ENCODE measurements around the gene TMEM125. TPM values are rescaled to one million over a fixed set of nuclear protein-coding genes. Genes with fewer than 3 reads are reported as not detected.

The TMEM125 gene
- polyA plus RNA-seq, 4 donors, result 13.4 to 17.1 (median 15.7) TPM

DNA sequence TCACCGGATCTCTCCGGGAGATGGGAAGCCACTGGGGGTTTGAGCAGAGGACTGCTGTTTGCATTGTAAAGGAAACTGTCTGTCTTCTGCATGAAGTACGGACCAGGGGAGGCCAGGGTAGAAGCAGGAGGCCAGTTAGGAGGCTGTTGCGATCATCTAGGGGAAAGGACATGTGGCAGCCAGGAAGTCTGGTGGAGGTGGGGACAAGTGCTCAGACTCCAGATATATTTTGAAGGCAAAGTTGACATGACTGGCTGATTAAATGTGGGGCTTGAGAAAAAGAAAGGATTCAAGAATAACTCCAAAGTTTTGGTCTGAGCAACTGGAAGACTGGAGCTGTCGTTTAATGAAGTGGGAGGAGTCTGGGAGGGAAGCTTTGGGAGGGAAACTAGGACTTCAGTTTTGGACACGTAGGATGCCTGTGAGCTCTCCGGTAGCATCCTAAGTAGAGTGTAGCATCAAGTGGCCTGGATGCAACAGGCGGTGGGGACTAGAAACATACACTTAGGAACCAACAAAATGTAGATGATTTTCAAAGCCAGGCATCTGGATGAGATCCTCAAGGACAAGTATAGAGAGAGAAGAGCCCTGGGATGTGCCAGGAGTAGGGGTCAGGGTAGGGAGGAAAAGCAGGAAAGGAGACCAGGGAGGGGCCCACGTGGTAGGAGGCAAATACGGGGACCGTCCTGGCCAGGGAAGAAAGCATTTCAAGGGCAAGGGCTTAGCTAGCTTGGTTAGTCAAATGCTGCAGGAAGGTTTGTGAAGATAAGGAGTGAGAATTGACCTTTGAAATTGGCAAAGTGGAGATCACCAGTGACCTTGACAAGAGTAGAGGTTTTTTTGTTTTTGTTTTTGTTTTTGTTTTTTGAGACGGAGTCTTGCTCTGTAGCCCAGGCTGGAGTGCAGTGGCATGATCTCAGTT lies 19.3 kb downstream of the TMEM125 start:
- no peak for DNase-seq (ENCODE audit: low read depth in 4 of 4, low spot score in 3 of 4)

DNA sequence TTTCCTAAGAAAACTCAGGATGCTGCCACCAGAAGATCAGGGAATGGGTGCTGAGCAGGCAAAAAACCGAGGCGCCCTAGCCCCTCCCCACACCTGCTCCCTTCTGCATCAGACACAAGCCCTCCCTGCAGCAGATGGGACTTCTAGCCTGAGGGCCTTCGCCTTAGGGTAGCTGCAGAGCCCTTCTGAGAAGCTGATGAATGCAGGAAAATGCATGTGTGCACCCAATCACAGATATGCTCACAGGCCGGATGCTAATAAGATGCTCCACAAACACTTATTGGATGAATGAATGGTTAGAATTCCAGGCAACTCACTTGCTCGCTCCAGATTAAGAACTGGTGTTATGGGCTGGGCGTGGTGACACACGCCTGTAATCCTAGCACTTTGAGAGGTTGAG lies 22.4 kb downstream of the TMEM125 start:
- DNase-seq (ENCODE audit: low read depth in 4 of 4, low spot score in 3 of 4), result no peak

DNA sequence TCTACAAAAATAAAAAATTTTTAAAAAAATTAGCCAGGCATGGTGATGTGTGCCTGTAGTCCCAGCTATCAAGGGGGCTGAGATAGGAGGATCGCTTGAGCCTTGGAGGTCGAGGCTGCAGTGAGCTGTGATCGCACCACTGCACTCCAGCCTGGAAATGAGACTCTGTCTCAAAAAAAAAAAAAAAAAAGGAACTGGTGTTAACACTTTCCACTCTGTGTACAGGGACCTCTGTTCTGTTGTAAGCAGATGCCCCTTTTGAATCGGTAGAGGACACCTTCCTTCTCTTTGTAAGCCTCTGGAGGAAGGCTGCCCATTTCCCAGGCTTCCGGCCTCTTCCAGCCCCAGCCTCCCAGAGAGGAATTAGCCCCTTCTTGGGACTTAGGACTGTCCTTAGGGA lies 22.9 kb downstream of the TMEM125 start:
- DNase-seq (ENCODE audit: low read depth in 4 of 4, low spot score in 3 of 4), result no peak

DNA sequence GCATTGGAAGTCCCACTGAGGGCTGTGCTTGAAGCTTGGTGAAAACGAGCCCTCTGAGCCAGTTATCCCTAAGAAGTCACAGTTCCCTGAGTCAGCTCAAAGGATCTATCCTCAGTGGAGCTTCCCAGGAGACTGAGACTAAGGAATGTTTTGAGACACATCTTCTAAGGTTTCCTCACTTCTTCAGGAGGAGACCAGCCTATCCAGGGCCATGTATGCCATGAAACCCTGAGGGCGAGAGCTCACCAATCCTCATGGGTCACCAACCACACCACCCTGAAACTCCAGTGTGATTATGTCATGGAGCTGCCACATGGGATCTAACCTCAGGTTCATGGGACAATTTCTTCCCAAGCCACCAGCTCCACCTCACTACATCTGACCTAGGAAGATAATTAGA lies 23.4 kb downstream of the TMEM125 start:
- DNase-seq (ENCODE audit: low read depth in 4 of 4, low spot score in 3 of 4), result no peak

DNA sequence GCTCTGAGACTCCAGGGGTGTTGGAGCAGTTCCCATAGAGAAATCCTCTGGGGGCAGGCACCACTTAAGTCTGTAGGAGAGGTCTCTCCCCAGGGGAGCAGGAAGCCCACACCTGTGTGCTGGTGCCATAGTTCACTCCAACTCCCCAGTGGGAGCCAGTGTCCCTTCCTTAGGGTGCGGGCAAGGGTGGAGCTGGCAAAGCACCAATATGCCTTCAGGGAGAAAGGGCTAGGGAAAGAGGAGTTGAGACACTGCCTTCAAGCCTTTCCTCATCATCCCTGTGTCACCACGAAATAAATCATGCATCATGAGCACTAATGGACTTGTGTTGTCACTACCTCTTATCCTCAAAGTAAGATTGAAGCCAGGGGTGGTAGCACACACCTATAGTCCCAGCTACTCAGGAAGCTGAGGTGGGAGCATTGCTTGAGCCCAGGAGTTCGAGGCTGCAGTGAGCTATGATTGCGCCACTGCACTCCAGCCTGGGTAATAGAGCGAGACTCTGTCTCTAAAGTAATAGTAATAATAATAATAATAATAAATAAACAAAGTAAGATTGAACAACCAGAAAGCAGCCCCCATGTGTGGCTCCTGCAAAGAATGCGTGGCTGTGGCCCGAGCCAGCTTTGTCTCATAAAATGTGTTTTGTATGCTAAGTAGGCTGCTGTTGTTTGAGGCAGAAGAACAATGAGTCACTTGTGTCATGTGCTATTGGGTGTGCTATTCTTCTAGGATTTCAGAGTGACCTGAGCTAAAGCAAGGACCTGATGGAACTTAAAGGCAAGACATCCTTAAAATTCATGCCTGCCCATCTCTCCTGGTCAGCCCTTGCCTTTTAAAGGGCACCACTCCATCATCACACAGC lies 24.3 kb downstream of the TMEM125 start:
- no peak for DNase-seq (ENCODE audit: low read depth in 4 of 4, low spot score in 3 of 4)

DNA sequence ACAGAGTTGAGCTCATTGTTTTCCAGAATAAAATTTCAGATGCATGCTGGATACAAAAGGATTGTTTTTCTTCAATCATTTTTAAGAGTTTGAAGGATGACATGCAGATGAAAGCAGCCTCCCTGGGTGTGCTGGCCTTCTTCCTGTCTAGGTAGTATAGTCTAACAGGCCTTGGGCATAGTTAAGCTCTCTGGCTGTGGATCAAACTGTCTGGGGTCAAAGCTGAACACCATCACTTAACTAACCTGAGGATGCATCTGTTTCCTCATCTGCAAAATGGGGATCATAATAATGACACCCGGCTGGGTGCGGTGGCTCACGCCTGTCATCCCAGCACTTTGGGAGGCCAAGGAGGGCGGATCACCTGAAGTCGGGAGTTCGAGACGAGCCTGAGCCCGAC lies 25.0 kb downstream of the TMEM125 start:
- no peak for DNase-seq (ENCODE audit: low read depth in 4 of 4, low spot score in 3 of 4)

DNA sequence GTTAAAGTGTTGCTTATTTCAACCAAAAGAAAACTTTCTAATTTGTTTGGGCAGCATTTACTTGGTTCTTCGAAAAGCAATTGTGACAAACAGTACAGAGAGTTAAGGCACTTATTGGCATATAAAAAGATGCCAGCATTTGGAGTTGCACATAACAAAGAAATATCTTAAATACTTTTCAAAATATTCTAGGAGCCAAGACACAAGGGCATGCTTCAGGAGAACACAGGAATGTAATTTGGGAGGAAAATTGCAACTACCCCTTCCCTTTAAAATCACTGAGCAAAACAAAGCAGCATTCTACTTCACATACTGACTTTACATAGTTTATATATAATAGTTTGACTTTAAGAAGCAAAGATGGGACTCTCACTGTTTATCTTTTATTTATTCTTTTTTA lies 26.4 kb downstream of the TMEM125 start:
- DNase-seq (ENCODE audit: low read depth in 4 of 4, low spot score in 3 of 4), result no peak

DNA sequence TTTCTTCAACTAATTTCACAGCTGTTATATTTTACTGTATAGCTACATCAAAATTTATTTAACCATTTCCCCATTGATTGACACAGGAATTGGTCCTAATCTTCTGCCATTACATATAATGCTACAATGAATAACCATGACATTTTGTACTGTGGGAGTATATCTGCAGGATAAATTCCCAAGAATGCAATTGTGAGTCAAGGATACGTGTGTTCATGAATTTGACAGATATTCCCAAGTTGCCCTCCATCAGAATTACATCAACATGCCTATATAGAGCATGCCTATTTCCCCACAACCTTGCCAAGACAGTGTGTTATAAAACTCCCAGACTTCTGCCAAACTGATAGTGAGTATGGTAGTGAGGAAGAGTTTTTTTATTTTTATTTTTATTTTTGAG lies 28.3 kb downstream of the TMEM125 start:
- DNase-seq (ENCODE audit: low read depth in 4 of 4, low spot score in 3 of 4), result no peak

DNA sequence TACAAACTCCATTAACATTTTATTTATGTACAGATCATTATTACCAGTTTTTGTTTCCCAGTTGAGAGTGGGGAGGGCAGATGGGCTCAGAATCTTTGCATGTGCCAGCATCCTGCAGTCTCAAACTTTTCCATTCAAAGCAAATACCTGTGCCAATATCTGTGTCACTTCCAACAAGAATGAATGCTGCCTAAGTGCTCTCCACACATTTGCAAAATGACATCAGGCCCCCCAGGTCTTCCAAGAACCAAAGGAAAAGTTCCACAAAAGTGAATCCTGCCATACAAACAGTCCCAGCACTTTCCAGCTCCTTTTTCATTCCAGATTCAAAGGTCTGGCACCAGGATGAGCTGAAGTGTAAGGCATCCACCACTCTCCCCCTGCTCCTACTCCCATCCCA lies 29.3 kb downstream of the TMEM125 start:
- no peak for DNase-seq (ENCODE audit: low read depth in 4 of 4, low spot score in 3 of 4)

DNA sequence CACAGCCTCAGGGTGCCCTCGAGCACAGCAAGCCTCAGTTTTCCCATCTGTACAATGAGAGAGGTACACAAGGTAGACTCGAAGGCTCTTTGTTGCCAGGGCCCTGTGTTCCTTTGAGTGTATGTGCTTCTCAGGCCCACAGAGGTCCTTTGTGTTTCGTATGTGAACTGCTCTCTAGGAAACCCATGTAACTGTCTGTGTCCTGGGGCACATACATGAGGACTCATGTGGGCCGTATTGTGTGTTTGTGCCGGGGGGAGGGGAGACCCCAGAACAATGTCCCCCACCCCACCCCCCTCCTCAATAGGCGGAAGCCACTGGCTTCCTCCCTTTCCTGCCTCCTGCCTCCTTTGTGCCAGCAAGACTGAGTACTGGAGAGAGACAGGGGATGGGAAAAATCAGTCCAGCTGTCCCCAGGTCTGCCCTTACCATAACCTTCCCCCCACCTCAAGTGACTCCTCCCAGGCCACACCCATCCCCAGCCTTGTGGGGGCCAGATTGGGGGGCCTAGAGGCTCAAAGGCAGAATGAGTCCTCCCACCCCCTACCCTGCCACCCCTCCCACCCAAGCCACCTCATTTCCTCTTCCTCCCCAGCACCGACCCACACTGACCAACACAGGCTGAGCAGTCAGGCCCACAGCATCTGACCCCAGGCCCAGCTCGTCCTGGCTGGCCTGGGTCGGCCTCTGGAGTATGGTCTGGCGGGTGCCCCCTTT lies 30.8 kb downstream of the TMEM125 start, which contains the start of gene TIE1:
Gene TIE1, plus strand, starts transcription at position 605 of the 717 bp plus-strand sequence. Its CDS starts 90 bp downstream, at position 695.
- no peak for DNase-seq (ENCODE audit: low read depth in 4 of 4, low spot score in 3 of 4)

DNA sequence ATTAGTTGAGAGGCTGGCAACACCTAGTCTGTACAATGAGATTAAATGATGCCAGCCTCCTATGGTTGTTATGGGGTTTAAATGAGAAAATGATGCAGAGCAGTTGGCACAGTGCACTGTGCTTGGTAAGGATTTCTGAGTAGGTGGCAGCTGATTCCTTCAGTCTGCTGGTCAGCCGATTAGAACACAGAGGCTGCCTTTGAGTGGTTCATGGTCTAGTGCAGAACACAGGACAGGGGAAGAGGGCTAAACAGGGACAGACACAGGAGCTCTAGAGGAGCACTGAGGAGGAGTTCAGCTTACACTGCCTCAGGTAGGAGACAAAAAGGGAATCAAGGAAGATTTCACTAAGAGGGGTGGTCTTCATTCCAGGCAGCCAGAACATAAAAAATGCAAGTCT lies 32.4 kb downstream of the TMEM125 start:
- DNase-seq (ENCODE audit: low read depth in 4 of 4, low spot score in 3 of 4), result no peak

DNA sequence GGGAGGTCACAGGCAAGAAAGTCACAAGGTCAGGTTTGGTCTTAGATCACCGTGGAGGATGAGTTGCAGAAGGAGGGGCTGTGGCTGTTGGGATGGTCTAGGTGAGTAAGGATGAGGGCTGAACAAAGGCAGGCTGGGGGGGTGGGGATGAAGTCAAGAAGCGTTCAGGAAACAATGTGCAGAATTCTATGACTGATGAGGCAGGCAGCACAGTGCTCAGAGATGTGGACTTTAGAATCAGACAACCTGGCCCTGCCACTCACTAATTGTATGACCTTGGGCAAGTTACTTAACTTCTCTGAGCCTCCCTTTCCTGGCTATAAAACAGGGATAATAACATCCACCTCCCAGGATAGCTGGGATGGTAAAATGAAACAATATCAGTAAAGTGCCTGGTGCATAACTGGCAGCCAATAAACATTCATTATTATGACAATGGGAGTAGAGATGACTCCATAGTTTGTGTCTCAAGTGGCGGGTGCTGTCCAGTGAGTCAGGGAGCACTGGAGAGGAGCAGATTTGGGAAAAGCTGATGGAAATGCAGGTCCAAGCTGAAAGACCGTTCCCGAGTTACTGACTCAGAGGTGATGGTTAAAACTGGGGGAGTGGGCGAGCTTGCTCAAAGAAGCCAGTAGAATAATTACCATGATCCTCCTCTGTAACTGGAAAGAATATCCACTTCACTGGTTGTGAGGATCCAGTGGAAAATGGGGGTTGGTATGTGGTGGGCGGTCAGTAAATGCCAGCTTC lies 33.1 kb downstream of the TMEM125 start:
- DNase-seq (ENCODE audit: low read depth in 4 of 4, low spot score in 3 of 4), result no peak

DNA sequence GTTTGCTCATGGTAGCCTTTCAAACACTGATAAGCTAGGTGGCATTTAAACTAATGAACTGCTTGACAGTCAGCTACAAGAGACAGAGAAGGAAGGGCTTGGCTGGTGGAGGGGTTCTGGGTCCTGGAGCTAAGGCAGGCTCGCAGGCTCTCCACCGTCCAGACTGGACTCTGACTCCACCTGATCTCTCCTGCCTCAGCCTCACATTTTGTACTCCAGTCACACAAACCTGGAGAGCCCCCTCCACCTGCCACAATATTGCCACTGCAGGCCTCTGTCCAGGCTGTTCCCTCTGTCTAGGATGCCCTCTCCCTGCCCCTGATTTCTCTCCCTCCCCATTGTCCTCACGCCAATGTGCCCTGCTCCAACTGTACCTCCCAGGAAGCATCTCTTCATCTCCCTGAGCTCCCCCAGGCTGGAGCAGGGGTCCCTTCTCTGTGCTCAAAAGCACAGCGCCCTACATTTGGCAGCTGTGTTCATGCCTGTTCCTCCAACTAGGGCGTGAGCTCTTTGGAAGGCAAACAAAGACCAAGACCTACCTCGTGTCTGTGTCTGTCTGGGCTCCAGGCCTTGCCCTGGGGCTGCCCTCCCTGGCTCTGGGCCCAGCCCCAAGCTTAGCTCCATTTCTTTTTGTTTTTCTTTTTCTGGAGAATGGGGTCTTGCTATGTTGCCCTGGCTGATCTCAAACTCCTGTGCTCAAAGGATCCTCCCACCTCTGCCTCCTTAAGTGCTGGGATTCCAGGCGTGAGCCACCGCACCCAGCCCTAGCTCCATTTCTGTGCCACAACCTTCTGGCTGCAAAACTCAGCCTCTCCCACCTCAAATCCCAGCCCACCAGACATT lies 33.9 kb downstream of the TMEM125 start:
- no peak for DNase-seq (ENCODE audit: low read depth in 4 of 4, low spot score in 3 of 4)

DNA sequence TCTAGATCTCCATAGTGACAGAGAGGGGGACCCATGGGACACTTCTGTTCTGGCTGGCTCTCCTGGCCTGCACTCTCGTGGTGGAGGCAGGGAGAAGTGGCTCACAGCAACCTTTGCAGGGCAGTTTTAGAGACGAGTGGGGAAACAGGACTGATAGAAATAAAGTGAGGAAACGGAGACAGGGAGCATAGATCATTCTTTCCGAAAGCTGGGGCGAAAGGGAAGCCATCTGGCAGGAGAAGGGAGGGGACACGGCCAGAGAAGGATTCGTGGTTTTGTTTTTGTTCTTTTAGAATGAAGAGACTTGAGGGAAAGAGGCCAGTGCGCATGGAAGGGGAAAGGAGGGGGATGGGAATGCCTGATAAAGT lies 34.5 kb downstream of the TMEM125 start:
- no peak for DNase-seq (ENCODE audit: low read depth in 4 of 4, low spot score in 3 of 4)

DNA sequence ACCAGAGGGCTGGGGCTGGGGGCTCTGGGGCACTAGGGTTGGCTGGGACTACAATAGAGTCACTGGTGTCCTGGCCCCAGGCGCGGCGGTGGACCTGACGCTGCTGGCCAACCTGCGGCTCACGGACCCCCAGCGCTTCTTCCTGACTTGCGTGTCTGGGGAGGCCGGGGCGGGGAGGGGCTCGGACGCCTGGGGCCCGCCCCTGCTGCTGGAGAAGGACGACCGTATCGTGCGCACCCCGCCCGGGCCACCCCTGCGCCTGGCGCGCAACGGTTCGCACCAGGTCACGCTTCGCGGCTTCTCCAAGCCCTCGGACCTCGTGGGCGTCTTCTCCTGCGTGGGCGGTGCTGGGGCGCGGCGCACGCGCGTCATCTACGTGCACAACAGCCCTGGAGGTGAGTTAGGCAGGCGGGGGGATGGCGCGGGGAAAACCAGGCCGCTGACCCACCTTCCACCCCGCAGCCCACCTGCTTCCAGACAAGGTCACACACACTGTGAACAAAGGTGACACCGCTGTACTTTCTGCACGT lies 35.1 kb downstream of the TMEM125 start:
- DNase-seq (ENCODE audit: low read depth in 4 of 4, low spot score in 3 of 4), result no peak

DNA sequence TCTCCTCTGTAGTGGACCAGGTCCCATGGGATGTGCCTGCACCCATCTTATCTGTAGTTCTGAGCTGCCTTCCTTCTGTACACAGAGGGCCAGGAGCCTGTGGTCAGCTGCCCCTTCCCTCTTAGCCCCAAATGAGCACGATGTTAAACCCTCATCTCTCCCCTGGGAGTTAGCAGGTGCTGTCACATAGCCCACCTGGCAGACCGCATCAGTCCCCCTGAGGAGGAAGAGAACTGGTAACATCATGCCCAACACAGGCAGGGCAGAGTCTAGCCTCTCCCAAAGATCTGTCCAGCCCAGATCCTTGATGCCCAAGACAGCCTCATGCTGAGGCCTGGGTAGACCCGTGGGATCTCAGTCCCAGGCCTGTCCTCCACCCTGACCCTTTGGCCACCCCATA lies 35.7 kb downstream of the TMEM125 start:
- DNase-seq (ENCODE audit: low read depth in 4 of 4, low spot score in 3 of 4), result no peak

DNA sequence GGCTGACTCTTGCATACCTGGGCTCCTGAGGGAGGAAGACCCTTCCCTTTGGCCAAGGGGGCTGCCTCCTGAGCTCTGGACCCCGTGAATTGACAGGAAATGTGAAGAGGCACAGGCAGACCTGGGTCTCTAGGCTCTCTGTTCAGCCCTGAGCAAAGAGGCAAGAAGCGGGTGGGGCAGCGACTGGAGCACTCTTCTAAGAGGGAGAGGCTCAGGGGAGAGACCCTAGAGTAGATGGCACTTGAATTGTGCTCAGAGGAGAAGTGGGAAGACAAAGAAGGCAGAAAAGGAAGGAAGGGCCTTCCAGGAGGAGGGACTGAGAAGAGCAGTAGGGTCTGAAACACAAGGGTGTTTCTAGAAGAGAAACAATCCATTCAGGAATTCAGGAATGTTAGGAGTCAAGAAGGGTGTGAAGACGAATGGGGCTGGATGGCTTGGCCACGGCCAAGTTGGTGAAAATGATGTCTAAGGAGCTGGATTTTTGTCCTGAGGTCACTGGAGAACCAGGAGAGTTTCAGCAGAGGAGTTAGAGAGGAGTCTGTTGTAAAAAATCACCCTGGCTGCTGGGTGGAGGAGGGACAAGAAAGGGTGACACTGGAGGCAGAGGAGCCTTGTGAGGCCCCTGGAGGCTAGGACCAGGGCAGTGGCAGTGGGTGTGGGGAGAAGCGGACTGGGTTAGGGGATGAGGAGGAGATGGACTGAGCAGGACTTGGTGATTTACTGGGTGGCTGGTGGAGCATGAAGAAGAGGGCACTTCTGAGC lies 36.3 kb downstream of the TMEM125 start:
- no peak for DNase-seq (ENCODE audit: low read depth in 4 of 4, low spot score in 3 of 4)

DNA sequence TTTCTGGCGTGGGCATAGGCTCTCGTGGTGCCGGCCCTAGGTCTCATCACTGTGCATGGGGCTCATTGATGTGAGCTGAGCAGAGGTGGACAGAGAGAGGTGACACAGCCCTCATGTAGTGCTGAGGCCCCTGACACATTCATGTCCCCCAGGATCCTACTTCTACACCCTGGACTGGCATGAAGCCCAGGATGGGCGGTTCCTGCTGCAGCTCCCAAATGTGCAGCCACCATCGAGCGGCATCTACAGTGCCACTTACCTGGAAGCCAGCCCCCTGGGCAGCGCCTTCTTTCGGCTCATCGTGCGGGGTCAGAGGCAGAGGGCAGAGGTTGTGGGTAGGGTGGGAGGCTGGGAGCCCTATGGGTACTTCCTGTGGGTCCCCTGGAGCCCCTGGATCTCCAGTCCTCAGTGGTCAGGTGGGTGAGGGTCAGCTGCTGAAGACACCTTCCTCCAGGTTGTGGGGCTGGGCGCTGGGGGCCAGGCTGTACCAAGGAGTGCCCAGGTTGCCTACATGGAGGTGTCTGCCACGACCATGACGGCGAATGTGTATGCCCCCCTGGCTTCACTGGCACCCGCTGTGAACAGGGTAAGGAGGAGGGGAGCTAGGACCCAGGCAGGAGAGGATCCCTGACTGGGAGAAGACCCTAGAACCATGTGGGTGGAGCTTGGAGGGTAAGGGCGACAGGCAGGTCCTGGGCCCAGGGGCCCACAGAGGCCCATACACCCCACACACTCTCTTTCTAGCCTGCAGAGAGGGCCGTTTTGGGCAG lies 37.1 kb downstream of the TMEM125 start:
- no peak for DNase-seq (ENCODE audit: low read depth in 4 of 4, low spot score in 3 of 4)

Measured in right renal pelvis (tissue), 4 donors.